ENCODE measurements around the gene ADPGK.

GRCh38 chr15:72827226-72827625, 43.7 kb upstream of the ADPGK start:
- TF ChIP-seq, protein P1, sequence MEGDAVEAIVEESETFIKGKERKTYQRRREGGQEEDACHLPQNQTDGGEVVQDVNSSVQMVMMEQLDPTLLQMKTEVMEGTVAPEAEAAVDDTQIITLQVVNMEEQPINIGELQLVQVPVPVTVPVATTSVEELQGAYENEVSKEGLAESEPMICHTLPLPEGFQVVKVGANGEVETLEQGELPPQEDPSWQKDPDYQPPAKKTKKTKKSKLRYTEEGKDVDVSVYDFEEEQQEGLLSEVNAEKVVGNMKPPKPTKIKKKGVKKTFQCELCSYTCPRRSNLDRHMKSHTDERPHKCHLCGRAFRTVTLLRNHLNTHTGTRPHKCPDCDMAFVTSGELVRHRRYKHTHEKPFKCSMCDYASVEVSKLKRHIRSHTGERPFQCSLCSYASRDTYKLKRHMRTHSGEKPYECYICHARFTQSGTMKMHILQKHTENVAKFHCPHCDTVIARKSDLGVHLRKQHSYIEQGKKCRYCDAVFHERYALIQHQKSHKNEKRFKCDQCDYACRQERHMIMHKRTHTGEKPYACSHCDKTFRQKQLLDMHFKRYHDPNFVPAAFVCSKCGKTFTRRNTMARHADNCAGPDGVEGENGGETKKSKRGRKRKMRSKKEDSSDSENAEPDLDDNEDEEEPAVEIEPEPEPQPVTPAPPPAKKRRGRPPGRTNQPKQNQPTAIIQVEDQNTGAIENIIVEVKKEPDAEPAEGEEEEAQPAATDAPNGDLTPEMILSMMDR (IDR thresholded peaks at IDR 0.05): no peak
- no peak for TF ChIP-seq POLR2A (IDR thresholded peaks at IDR 0.05)
- no peak for TF ChIP-seq EP300 (IDR thresholded peaks at IDR 0.05)
- TF ChIP-seq POLR2AphosphoS5 (IDR thresholded peaks at IDR 0.05): no peak
